Measurements from ENCODE around the gene SLC32A1.

Gene SLC32A1

GRCh38 chr20:38769376-38770295 lies 45.4 kb downstream of the SLC32A1 start:
- H3K4me3 ChIP-seq (ENCODE audit: low read depth, low read length): no peak overlapping the region
- DNase-seq (ENCODE audit: low read depth): no peak
- in situ Hi-C loops (cut with HindIII; ENCODE audit: low sequenced_read_pairs): no loop called here
- TF ChIP-seq, protein P1, sequence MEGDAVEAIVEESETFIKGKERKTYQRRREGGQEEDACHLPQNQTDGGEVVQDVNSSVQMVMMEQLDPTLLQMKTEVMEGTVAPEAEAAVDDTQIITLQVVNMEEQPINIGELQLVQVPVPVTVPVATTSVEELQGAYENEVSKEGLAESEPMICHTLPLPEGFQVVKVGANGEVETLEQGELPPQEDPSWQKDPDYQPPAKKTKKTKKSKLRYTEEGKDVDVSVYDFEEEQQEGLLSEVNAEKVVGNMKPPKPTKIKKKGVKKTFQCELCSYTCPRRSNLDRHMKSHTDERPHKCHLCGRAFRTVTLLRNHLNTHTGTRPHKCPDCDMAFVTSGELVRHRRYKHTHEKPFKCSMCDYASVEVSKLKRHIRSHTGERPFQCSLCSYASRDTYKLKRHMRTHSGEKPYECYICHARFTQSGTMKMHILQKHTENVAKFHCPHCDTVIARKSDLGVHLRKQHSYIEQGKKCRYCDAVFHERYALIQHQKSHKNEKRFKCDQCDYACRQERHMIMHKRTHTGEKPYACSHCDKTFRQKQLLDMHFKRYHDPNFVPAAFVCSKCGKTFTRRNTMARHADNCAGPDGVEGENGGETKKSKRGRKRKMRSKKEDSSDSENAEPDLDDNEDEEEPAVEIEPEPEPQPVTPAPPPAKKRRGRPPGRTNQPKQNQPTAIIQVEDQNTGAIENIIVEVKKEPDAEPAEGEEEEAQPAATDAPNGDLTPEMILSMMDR (IDR thresholded peaks at IDR 0.05; ENCODE audit: low read depth, low read length, missing control alignments): no peak

DNA sequence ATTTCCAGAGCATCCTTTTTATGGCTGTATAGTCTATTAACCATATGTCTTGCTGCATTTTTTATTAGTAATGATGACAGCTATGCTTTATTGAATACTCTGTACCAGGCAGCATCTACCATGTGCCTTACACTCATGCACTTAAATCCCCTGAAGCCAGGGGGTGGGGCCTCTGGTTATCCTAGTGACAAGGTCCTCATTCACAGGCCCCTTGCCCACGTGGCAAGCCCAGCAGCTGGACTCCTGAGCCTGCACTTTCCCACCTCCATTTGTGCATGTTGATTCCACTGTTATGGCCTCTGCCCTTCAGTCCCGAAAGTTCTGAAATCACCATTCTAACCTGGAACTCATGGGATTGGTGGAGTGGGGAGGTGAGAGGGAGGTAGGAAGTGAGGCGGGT lies 46.3 kb downstream of the SLC32A1 start:
- DNase-seq (ENCODE audit: low read depth): no peak
- H3K4me3 ChIP-seq (ENCODE audit: low read depth, low read length): no peak overlapping the region
- TF ChIP-seq, protein P1 (IDR thresholded peaks at IDR 0.05; ENCODE audit: low read depth, low read length, missing control alignments): no peak
- in situ Hi-C loops (cut with HindIII; ENCODE audit: low sequenced_read_pairs): no loop called here

DNA sequence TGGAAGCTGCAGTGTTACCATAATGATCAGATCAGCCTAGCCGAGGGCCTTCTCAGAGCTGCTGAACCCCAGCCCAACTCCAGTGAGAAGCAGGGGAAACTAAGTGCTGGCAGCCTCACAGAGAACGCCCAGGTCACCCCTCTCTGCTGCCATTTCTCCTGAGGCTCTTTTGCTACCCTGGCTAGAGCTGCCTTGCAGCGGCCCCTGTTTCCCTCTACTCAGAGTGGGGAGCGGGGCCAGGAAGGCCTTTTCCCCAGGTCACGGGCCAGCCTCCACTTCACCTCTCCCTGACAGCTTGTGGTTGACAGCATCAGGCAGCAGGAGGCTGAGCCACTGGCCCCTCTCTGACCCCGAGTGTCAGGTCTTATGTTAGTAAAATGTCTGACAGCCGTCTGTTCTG lies 46.7 kb downstream of the SLC32A1 start:
- no peak for DNase-seq (ENCODE audit: low read depth)
- no peak overlapping the region for H3K4me3 ChIP-seq (ENCODE audit: low read depth, low read length)
- in situ Hi-C loops (cut with HindIII; ENCODE audit: low sequenced_read_pairs): no loop called here
- TF ChIP-seq, protein P1 (IDR thresholded peaks at IDR 0.05; ENCODE audit: low read depth, low read length, missing control alignments): no peak

- no peak overlapping the region for H3K4me3 ChIP-seq (ENCODE audit: low read depth, low read length)
- TF ChIP-seq, protein P1 (IDR thresholded peaks at IDR 0.05; ENCODE audit: low read depth, low read length, missing control alignments): no peak
- in situ Hi-C loops (cut with HindIII; ENCODE audit: low sequenced_read_pairs): no loop called here
- no peak for DNase-seq (ENCODE audit: low read depth)
Measured at GRCh38 chr20:38771621-38772020, 47.3 kb downstream of the SLC32A1 start.

DNA sequence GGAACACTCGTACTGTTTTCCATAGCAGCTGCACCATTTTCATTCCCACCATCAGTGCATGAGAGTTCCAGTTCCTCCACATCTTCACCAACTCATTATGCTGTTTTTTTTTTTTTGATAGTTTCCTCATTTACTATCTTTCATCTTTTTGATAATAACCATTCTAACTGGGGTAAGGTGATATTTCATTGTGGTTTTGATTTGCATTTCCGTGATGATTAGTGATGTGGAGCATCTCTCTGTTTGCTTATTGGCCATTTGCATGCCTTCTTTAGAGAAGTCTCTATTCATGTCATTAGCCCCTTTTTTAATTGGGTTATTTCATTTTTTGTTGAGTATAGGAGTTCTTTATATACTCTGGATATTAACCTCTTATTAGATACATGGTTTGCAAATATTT lies 49.9 kb downstream of the SLC32A1 start:
- no peak for DNase-seq (ENCODE audit: low read depth)
- in situ Hi-C loops (cut with HindIII; ENCODE audit: low sequenced_read_pairs): no loop called here
- H3K4me3 ChIP-seq (ENCODE audit: low read depth, low read length): no peak overlapping the region
- TF ChIP-seq, protein P1 (IDR thresholded peaks at IDR 0.05; ENCODE audit: low read depth, low read length, missing control alignments): no peak

DNA sequence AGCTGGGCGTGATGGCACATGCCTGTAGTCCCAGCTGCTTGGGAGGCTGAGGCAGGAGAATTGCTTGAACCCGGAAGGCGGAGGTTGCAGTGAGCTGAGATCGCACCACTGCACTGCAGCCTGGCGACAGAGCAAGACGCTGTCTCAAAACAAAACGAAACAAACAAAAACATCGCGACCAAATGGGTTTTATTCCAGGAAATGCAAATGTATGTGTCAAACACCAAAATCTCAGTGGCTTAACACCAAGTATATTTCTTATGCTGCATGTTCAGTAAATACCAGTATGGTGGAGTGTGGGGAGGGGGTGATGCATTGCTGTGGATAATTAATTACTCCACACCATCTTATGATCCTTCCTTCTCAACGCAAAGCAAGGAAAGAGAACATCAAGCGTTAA lies 52.1 kb downstream of the SLC32A1 start:
- TF ChIP-seq, protein P1 (IDR thresholded peaks at IDR 0.05; ENCODE audit: low read depth, low read length, missing control alignments): no peak
- DNase-seq (ENCODE audit: low read depth): no peak
- H3K4me3 ChIP-seq (ENCODE audit: low read depth, low read length): no peak overlapping the region
- in situ Hi-C loops (cut with HindIII; ENCODE audit: low sequenced_read_pairs): no loop called here

All from astrocyte of the cerebellum (primary cell).